Esophagus squamous epithelium (tissue), 4 donors: Measurements from ENCODE around the gene RASSF5.

Experiments used
- CTCF ChIP-seq, 6 experiments: fragments of 450-650 bp in 4 of 6; fragments of 200-600 bp in 2 of 6; sonication (generic) in 2 of 6; IDR thresholded peaks; one replicate each; pipeline ENCODE4 v1.5.1; 2016 to 2019; ENCODE audit warnings: antibody characterized with exemption in 6 of 6, mild to moderate bottlenecking in 4 of 6, moderate library complexity in 4 of 6
- POLR2A ChIP-seq, 4 donors: fragments of 450-650 bp; IDR thresholded peaks; one replicate each; pipeline ENCODE4 v1.6.1; 2017; ENCODE audit warnings: antibody characterized with exemption in 4 of 4, mild to moderate bottlenecking in 4 of 4, moderate library complexity in 3 of 4

- TF ChIP-seq CTCF (IDR thresholded peaks at IDR 0.05) (no peak), POLR2A (IDR thresholded peaks at IDR 0.05) (no peak)
Measured at GRCh38 chr1:206591226-206591625, 83.9 kb downstream of the RASSF5 start.
